Mesothelial cell of epicardium (in vitro differentiated cells): ENCODE results near the gene PVALEF. TPM values are rescaled to one million over a fixed set of nuclear protein-coding genes. Genes with fewer than 3 reads are reported as not detected.

ENCODE experiments used
- DNase-seq, 2 experiments: peaks; one replicate each; pipeline ENCODE4 v3.0.0; 2021; ENCODE audit warnings: low spot score in 2 of 2; ENCODE audit not compliant: unreplicated experiment in 2 of 2
- H3K27ac Mint-ChIP-seq: 2 replicates; pipeline ENCODE4 v1.8.0; 2021; ENCODE audit warnings: mixed read lengths
- H3K27me3 Mint-ChIP-seq: 2 replicates; pipeline ENCODE4 v1.8.0; 2021; ENCODE audit warnings: low read depth, mixed read lengths
- H3K36me3 Mint-ChIP-seq: 2 replicates; pipeline ENCODE4 v1.8.0; 2021; ENCODE audit warnings: mixed read lengths
- H3K4me1 Mint-ChIP-seq: 2 replicates; pipeline ENCODE4 v1.8.0; 2021; ENCODE audit warnings: mixed read lengths
- H3K4me3 Mint-ChIP-seq: 2 replicates; pipeline ENCODE4 v1.8.0; 2021; ENCODE audit warnings: mild to moderate bottlenecking, moderate library complexity, mixed read lengths
- H3K9me3 Mint-ChIP-seq: 2 replicates; pipeline ENCODE4 v1.8.0; 2021; ENCODE audit warnings: mixed read lengths
- CTCF ChIP-seq: fragments of 200-600 bp; sonication (generic); IDR thresholded peaks from one replicate; pipeline ENCODE4 v1.5.0; 2021; ENCODE audit warnings: antibody characterized with exemption; ENCODE audit not compliant: unreplicated experiment
- total RNA-seq: library from RNA; stranded (reverse); gene quantifications from 3 replicates; pipeline ENCODE4 v1.2.1, GENCODE V29; 2021

The PVALEF gene
- total RNA-seq, 1 donor from 2014 or later = 0.22 TPM

DNA sequence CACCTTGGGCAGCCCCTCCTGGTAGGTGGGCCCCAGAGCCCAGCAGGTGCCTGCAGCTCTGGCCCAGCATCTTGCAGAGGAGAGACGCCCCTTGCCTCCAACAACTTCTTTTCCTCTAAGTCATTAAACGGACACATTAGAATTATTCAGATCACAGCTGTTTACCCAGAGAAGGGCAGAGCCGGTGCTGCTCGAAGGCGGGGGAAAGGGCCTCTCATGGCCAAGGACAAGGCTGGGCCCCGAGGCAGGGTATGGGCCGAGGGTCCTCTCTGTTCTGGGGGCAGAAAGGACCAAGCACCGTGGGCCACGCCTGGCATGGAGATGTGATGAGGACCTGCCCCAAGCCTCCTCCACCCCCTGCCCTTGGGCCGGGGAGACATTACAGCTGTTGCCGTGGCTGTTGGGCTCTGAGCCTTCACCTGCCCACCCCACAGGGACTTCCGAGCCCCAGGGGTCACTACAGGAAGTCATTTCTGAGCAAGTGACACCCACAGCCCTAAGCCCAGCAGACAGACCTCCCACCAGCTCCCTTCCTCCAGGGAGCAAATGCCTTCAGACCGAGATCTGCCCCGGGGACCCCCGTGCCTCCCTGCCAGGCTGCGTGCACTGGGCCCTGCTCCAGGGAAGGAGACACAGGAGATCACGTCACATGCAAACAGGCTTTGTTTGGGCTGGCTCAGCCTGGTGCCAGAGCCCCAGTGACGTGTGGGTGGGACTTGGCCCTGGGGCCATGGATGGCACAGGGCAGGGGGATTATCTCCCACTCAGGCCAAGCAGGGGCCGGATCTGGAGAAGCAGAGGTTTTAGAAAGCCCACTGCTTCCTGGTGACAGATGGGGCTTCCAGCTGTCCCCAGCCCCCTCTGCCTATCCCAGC lies 699 bp upstream of the PVALEF start:
- Mint-ChIP-seq H3K27ac (peak overlapping the region; percentile 43), H3K4me3 (peak overlapping the region; percentile 66), H3K9me3 (no peaks in the 10 kb centered on the region), H3K27me3 (no peaks in the 10 kb centered on the region), H3K36me3 (no peaks in the 10 kb centered on the region), H3K4me1 (peaks cover 11% of the 10 kb centered on the region)
- no peak for TF ChIP-seq CTCF
- no peak for DNase-seq

DNA sequence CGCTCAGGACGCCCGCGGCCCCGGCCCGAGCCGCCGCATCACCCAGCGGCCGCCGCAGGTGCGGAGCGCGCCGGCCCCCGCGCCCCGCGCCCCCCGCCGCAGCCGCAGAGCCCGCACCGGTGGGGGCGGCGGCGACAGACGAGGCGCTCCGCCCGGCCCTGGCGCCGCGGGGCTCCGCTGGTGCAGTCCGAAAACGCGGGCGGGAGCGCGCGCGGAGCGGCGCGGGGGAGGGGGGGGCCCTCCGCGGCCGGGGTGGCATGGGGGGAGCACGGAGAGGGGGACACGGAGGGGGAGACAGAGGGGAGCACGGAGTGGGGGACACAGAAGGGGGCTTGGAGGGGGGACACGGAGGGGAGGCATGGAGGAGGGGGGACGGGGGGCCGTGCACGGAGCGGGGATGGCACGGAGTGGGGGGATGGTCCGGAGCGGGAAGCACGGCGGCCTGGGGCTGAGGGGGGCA lies 756 bp downstream of the PVALEF start, which contains the start of gene AATK:
Gene AATK (minus strand): TSS at position 189 of the 460 bp plus-strand sequence. CDS start 229 bp downstream, outside the sequence.
- Mint-ChIP-seq H3K4me1 (peaks cover 11% of the 10 kb centered on the region), H3K27me3 (no peaks in the 10 kb centered on the region), H3K9me3 (no peaks in the 10 kb centered on the region), H3K27ac (no peak within 1 kb of the TSS), H3K36me3 (no peaks in the 10 kb centered on the region), H3K4me3 (peak within 1 kb of the TSS; percentile 66)
- peak in 1 of 2 experiments; percentile 25 for DNase-seq
- TF ChIP-seq CTCF = no peak

- TF ChIP-seq CTCF = no peak
- H3K27me3 Mint-ChIP-seq = no peaks in the 10 kb centered on the region
- H3K4me1 Mint-ChIP-seq = peaks cover 11% of the 10 kb centered on the region
- no peaks in the 10 kb centered on the region for H3K9me3 Mint-ChIP-seq
- H3K27ac Mint-ChIP-seq = no peak overlapping the region
- H3K36me3 Mint-ChIP-seq = no peaks in the 10 kb centered on the region
- H3K4me3 Mint-ChIP-seq = peak overlapping the region; percentile 61
- DNase-seq = no peak
These were observed 1.9 kb downstream of the PVALEF start for GRCh38 chr17:81167194-81167524.

DNA sequence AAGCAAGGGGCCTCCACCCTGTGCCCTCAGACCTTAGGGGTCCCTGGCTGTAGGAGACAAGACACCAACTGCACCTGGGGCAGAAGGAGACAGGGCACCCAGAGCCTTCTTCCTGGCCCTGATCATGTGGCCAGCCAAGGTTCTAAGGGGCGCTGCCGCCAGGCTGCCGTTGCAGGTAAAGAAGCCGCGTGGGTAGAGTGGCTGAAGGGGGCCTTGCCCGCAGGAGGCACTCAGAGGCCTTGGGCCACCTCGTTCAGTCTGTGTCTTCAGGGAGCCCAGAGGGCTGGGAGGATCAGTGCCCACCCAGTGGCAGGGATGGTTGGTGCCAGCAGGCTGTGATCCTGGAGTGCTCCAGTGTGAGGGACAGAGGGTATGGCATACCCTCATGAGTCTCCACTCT lies 2.3 kb downstream of the PVALEF start:
- Mint-ChIP-seq H3K9me3 (no peaks in the 10 kb centered on the region), H3K4me3 (peak overlapping the region; percentile 61), H3K27me3 (no peaks in the 10 kb centered on the region), H3K27ac (no peak overlapping the region), H3K36me3 (no peaks in the 10 kb centered on the region), H3K4me1 (peaks cover 11% of the 10 kb centered on the region)
- DNase-seq = no peak
- TF ChIP-seq CTCF = no peak

DNA sequence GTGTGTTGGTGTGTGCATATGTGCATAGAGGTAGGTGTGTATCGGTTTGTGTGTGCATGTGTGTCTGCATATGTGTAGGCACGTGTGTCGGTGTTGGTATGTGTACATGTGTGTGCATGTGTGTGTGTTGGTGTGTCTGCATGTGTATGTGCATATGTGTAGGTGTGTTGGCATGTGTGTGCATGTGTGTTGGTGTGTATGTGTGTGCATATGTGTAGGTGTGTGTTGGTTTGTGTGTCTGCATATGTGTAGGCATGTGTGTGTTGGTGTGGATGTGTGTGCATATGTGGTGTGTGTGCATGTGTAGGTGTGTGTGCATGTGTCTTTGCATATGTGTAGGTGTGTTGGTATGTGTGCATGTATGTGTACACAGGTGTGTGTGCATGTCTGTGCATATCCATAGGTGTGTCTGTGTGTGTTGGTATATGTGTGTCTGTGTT lies 4.6 kb downstream of the PVALEF start:
- TF ChIP-seq CTCF = no peak
- Mint-ChIP-seq H3K27ac (no peak overlapping the region), H3K4me3 (no peak overlapping the region), H3K9me3 (peaks cover 9% of the 10 kb centered on the region), H3K36me3 (peaks cover 8% of the 10 kb centered on the region), H3K4me1 (peaks cover 3% of the 10 kb centered on the region), H3K27me3 (no peaks in the 10 kb centered on the region)
- DNase-seq = no peak
